HepG2 (cell line): ENCODE results near the gene DPH1. TPM values are rescaled to one million over a fixed set of nuclear protein-coding genes. Genes with fewer than 3 reads are reported as not detected.

Source experiments
- ATAC-seq: fragments of 200-7000 bp; cut with Tn5 transposase; 3 replicates; pipeline ENCODE4 v1.9.1; 2020; ENCODE audit warnings: mild to moderate bottlenecking, moderate library complexity
- BruUV-seq: library from RNA; stranded (reverse); fragments of 400-500 nt; replicated peaks from 2 replicates; lab custom pipeline; 2021; lab: Mats Ljungman, UMichigan
- CTCF ChIA-PET: fragments of 300-600 bp; formaldehyde crosslinking; extraction: SDS; loops from one replicate; lab custom pipeline; 2021; ENCODE audit warnings: low total read pairs, inconsistent platforms, low intra/inter-chr PET ratio; lab: Yijun Ruan, JAX
- POLR2A ChIA-PET: fragments of 350-600 bp; sonication (Branson Sonifier 250); formaldehyde crosslinking; loops from one replicate; lab custom pipeline; 2020; ENCODE audit warnings: antibody characterized with exemption, inconsistent platforms; lab: Yijun Ruan, JAX
- DNase-seq: peaks from one replicate; pipeline ENCODE4 v3.0.0-alpha.2; 2015; ENCODE audit warnings: low spot score
- FAIRE-seq: peaks from 3 replicates; lab custom pipeline; 2011; peaks lifted over from hg19 to GRCh38; lab: Jason Lieb, UNC
- H2AFZ ChIP-seq: one replicate; pipeline ENCODE4 v1.6.1; 2011; ENCODE audit warnings: low read length, inconsistent platforms
- H3K27ac ChIP-seq: fragments of 300-600 bp; 3 replicates; pipeline ENCODE4 v1.8.0; 2011; ENCODE audit warnings: mixed run types, mild to moderate bottlenecking, mixed read lengths, low read length, inconsistent platforms; ENCODE audit not compliant: insufficient read depth; ENCODE audit errors: extremely low read length
- H3K27me3 ChIP-seq, 2 experiments: fragments of 200-600 bp in 1 of 2; 2 replicates in 1 of 2; 3 replicates in 1 of 2; pipeline versions ENCODE4 v1.6.0 to v1.8.0; 2011; ENCODE audit warnings: low read length in 2 of 2, mild to moderate bottlenecking in 2 of 2, moderate library complexity in 2 of 2, inconsistent platforms in 1 of 2; ENCODE audit not compliant: insufficient read depth in 2 of 2, control insufficient read depth in 1 of 2
- H3K36me3 ChIP-seq, 2 experiments: fragments of 200-600 bp in 1 of 2; replicated peaks in 1 of 2; 2 replicates in 1 of 2; 3 replicates in 1 of 2; pipeline versions ENCODE4 v1.5.1 to v1.8.0; 2011; ENCODE audit warnings: low read length in 2 of 2, inconsistent platforms in 1 of 2; ENCODE audit not compliant: insufficient read depth in 2 of 2, control insufficient read depth in 1 of 2
- H3K4me1 ChIP-seq: 2 replicates; pipeline ENCODE4 v1.5.1; 2012; ENCODE audit warnings: low read length, inconsistent platforms; ENCODE audit not compliant: insufficient read depth
- H3K4me2 ChIP-seq: 2 replicates; pipeline ENCODE4 v1.6.0; 2011; ENCODE audit warnings: low read depth, low read length, inconsistent platforms
- H3K4me3 ChIP-seq, 3 experiments: fragments of 200-600 bp in 1 of 3; sonication (generic), shearing (Covaris generic) in 1 of 3; replicated peaks in 1 of 3; 2 replicates each; pipeline ENCODE4 v1.5.1; 2011 to 2016; ENCODE audit warnings: low read length in 3 of 3, inconsistent platforms in 2 of 3, low read depth in 2 of 3, mild to moderate bottlenecking in 2 of 3, control low read depth in 1 of 3, mixed read lengths in 1 of 3; ENCODE audit not compliant: insufficient read depth in 1 of 3
- H3K79me2 ChIP-seq: one replicate; pipeline ENCODE4 v1.6.1; 2011; ENCODE audit warnings: low read length, inconsistent platforms; ENCODE audit not compliant: insufficient read depth
- H3K9ac ChIP-seq: 2 replicates; pipeline ENCODE4 v1.6.0; 2011; ENCODE audit warnings: mild to moderate bottlenecking, low read depth, low read length, inconsistent platforms; ENCODE audit not compliant: insufficient read depth
- H3K9me3 ChIP-seq: 2 replicates; pipeline ENCODE4 v1.5.1; 2012; ENCODE audit warnings: mild to moderate bottlenecking, low read length
- H4K20me1 ChIP-seq: 2 replicates; pipeline ENCODE4 v1.6.0; 2011; ENCODE audit warnings: inconsistent platforms, mild to moderate bottlenecking, low read length, moderate library complexity; ENCODE audit not compliant: insufficient read depth
- GABPA ChIP-seq, 2 experiments: IDR thresholded peaks; 2 replicates each; pipeline ENCODE4 v1.6.1; 2011 to 2016; ENCODE audit warnings: low read depth in 2 of 2, low read length in 1 of 2, missing biosample characterization in 1 of 2, missing genetic modification characterization in 1 of 2
- NFRKB ChIP-seq: fragments of 450-650 bp; IDR thresholded peaks from 2 replicates; pipeline ENCODE4 v1.6.1; 2017
- ZNF441 ChIP-seq: sonication (generic); formaldehyde crosslinking; IDR thresholded peaks from 2 replicates; pipeline ENCODE4 v1.7.0; 2021; ENCODE audit warnings: missing genetic modification reagents, borderline replicate concordance
- ZNF569 ChIP-seq: sonication (generic); formaldehyde crosslinking; IDR thresholded peaks from 2 replicates; pipeline ENCODE4 v1.5.0; 2020; ENCODE audit warnings: mild to moderate bottlenecking, missing genetic modification reagents, moderate library complexity, borderline replicate concordance
- WGBS: methylation state at CpG from one replicate; pipeline ENCODE4 v1.1.6; 2017; ENCODE audit warnings: low lambda C conversion rate; 5-methylcytosine and 5-hydroxymethylcytosine counted together
- in situ Hi-C: cut with HindIII; loops from 2 replicates; pipeline ENCODE4 v1.10.0; 2017; ENCODE audit warnings: low pct_unique_long_range_greater_than_20kb; ENCODE audit not compliant: extremely low pct_ligation_motif_present
- intact Hi-C: fragments of 100-400 bp; cut with micrococcal nuclease; formaldehyde crosslinking; loops from one replicate; pipeline ENCODE4 v1.10.0; 2022; ENCODE audit not compliant: unreplicated experiment
- polyA plus RNA-seq, 8 experiments: library from polyadenylated mRNA; depleted of rRNA in 3 of 8; stranded (reverse) in 7 of 8; unstranded in 1 of 8; fragments of >200 nt; fragmentation: Illumina TruSeq in 4 of 8; extraction: Trizol in 4 of 8; gene quantifications; 2 replicates each; pipeline versions ENCODE4 v1.2.1 to v1.2.3, GENCODE V29; 2011 to 2016; ENCODE audit warnings: low read depth in 4 of 8, missing spikeins in 1 of 8, mixed read lengths in 1 of 8; ENCODE audit not compliant: insufficient read depth in 1 of 8
- total RNA-seq, 5 experiments: library from RNA; depleted of rRNA; stranded (reverse); fragments of >200 nt; fragmentation: Illumina TruSeq; extraction: Trizol; gene quantifications; 2 replicates each; pipeline ENCODE4 v1.2.3, GENCODE V29; 2016; ENCODE audit warnings: low read depth in 1 of 5
- TF ChIP-seq, protein P1 (sequence below): sonication (generic); formaldehyde crosslinking; IDR thresholded peaks from 2 replicates; pipeline ENCODE4 v1.4.0; 2020; ENCODE audit warnings: mild to moderate bottlenecking, missing genetic modification reagents

Gene DPH1
- total and polyA plus RNA-seq, 2 of the 13 experiments (the other 11 are each of a cell fraction or from before 2014, with no cell fraction given), result 25.3 to 42.8 TPM

DNA sequence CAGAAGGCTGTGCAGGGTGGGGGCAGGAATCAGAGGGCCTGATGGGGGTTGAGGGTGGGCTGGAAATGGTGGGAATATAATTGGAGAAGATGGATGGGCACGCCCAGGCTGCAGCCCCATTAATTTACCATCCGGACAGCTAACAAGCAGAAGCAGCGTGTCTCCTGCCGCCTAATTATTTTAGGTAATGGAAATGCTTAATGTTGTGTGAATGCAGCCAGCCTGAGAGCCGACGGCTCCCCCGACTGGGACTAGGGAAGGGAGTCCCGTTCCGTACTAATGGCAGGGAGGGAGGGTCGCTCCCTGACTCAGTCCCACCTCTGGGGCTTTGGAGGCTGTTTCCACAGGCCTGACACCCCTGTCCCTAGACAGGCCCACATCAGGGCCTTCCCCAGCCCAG lies 7.2 kb downstream of the DPH1 start:
- FAIRE-seq (no peak), DNase-seq (no peak)
- H3K9me3 ChIP-seq, result no peaks in the 10 kb centered on the region
- no peak overlapping the region for H2AFZ ChIP-seq
- CTCF ChIA-PET, result no interaction called here
- H3K9ac ChIP-seq, result no peak overlapping the region
- no TSS peak for BruUV-seq
- intact Hi-C loops, result no loop called here
- TF ChIP-seq ZNF569 (CRISPR knock-in tag) (no peak), GABPA (IDR thresholded peaks at IDR 0.05; ENCODE audit: low read depth, low read length) (no peak), GABPA (CRISPR knock-in tag; IDR thresholded peaks at IDR 0.05; ENCODE audit: low read depth) (no peak), NFRKB (no peak), ZNF441 (CRISPR knock-in tag) (no peak)
- TF ChIP-seq, protein P1, sequence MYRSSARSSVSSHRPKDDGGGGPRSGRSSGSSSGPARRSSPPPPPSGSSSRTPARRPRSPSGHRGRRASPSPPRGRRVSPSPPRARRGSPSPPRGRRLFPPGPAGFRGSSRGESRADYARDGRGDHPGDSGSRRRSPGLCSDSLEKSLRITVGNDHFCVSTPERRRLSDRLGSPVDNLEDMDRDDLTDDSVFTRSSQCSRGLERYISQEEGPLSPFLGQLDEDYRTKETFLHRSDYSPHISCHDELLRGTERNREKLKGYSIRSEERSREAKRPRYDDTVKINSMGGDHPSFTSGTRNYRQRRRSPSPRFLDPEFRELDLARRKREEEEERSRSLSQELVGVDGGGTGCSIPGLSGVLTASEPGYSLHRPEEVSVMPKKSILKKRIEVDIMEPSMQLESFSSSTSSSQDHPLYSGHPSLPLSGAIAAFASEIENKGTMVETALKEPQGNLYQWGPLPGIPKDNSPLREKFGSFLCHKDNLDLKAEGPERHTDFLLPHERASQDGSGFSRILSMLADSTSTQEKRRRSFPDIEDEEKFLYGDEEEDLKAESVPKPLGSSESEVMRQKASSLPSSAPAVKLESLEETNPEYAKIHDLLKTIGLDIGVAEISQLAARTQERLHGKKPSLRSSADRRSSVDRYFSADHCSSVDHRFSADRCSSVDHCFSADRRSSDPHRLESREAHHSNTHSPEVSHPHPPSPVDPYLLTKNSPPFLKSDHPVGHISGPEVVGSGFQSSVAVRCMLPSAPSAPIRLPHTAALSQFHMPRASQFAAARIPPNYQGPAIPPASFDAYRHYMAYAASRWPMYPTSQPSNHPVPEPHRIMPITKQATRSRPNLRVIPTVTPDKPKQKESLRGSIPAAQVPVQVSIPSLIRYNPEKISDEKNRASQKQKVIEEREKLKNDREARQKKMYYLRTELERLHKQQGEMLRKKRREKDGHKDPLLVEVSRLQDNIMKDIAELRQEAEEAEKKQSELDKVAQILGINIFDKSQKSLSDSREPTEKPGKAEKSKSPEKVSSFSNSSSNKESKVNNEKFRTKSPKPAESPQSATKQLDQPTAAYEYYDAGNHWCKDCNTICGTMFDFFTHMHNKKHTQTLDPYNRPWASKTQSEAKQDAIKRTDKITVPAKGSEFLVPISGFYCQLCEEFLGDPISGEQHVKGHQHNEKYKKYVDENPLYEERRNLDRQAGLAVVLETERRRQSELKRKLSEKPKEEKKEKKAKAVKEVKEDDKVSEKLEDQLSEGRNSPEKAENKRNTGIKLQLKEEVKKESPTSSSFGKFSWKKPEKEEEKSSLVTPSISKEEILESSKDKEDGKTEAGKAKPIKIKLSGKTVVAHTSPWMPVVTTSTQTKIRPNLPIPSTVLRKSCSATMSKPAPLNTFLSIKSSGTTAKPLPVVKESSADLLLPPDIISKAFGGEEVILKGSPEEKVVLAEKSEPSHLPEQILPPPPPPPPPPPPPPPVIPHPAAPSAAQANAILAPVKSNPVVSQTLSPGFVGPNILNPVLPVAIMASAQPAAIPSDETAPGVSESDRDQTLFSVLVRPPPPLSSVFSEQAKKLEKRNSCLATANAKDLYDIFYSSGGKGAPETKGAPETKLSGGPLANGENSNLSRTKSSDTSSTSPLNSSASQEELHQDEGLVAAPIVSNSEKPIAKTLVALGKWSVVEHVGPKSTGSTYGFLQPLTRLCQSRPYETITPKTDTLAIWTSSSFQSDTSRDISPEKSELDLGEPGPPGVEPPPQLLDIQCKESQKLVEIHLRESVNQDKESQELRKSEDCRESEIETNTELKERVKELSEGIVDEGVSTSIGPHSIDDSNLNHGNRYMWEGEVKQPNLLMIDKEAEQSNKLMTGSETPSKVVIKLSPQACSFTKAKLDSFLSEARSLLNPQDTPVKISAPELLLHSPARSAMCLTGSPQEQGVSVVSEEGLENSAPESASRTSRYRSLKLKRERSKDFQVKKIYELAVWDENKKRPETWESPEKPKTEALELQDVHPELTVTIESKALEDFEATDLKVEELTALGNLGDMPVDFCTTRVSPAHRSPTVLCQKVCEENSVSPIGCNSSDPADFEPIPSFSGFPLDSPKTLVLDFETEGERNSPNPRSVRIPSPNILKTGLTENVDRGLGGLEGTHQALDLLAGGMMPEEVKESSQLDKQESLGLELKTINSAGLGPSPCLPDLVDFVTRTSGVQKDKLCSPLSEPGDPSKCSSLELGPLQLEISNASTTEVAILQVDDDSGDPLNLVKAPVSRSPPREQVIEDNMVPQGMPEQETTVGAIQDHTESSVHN, result no peak
- TF ChIP-seq, all 625 proteins: peak for 0
- WGBS, result 93% methylated on average over 3 of the region's 10 CpGs
- ATAC-seq, result no peak
- Histone ChIP-seq H3K36me3 (peaks cover 17 to 39% of the 10 kb centered on the region in 2 experiments; a peak in 4 of 5 replicates), H3K79me2 (no peaks in the 10 kb centered on the region), H3K27ac (no peak overlapping the region), H3K27me3 (no peaks in the 10 kb centered on the region), H4K20me1 (no peaks in the 10 kb centered on the region; the same call in none of the 2 replicates), H3K4me1 (no peaks in the 10 kb centered on the region), H3K4me2 (no peak overlapping the region), H3K4me3 (no peak overlapping the region)
- in situ Hi-C loops, result loop anchor here (25.0 kb wide), 1 partner anchor 325 kb away; the partner anchor contains the start of genes TLCD2 and WDR81
- POLR2A ChIA-PET, result no interaction called here
